Pancreas (tissue), 10 donors: ENCODE data around the gene CEP57L1. TPM values are rescaled to one million over a fixed set of nuclear protein-coding genes. Genes with fewer than 3 reads are reported as not detected.
A peak's percentile ranks its signal among the peaks of the same experiment; 100 is the strongest.

Source experiments
- ATAC-seq, 4 donors: fragments of 200-7000 bp; cut with Tn5 transposase; one replicate each; pipeline versions ENCODE4 v1.8.0 to v1.9.1; 2020; ENCODE audit warnings: mild to moderate bottlenecking in 4 of 4, moderate library complexity in 4 of 4
- DNase-seq, 6 donors: peaks; one replicate each; pipeline ENCODE4 v3.0.0-alpha.2; 2020
- FAIRE-seq: peaks from 2 replicates; lab custom pipeline; 2012; peaks lifted over from hg19 to GRCh38; lab: Jason Lieb, UNC
- H3K27ac ChIP-seq, 4 donors: fragments of 200-600 bp; sonication (generic); 1 replicate in 3 of 4; 2 replicates in 1 of 4; pipeline versions ENCODE4 v1.5.0 to v1.8.0; 2020
- H3K27me3 ChIP-seq, 4 donors: fragments of 200-600 bp; one replicate each; pipeline ENCODE4 v1.8.0; 2021
- H3K36me3 ChIP-seq, 3 donors: fragments of 200-600 bp; sonication (generic) in 1 of 3; one replicate each; pipeline versions ENCODE4 v1.5.0 to v1.8.0; 2020 to 2021
- H3K4me1 ChIP-seq, 3 donors: fragments of 200-600 bp; one replicate each; pipeline ENCODE4 v1.8.0; 2021
- H3K4me3 ChIP-seq, 4 donors: fragments of 200-600 bp; sonication (generic) in 2 of 4; one replicate each; pipeline versions ENCODE4 v1.5.0 to v1.8.0; 2020 to 2021
- H3K9me3 ChIP-seq, 4 donors: fragments of 200-600 bp; one replicate each; pipeline ENCODE4 v1.8.0; 2021
- CTCF ChIP-seq, 4 donors: fragments of 200-600 bp; sonication (generic) in 3 of 4; IDR thresholded peaks; one replicate each; pipeline versions ENCODE4 v1.5.0 to v1.8.0; 2021; ENCODE audit warnings: antibody characterized with exemption in 4 of 4
- WGBS, 2 donors: extraction: QIAGEN DNeasy Blood & Tissue Kit; methylation state at CpG; one replicate each; pipeline ENCODE4 v1.1.7; 2013; 5-methylcytosine and 5-hydroxymethylcytosine counted together
- intact Hi-C, 3 donors: fragments of 100-400 bp; cut with DNase I; formaldehyde crosslinking; loops; one replicate each; pipeline versions ENCODE4 v1.11.1 to v1.14.2; 2022
- polyA plus RNA-seq, 2 donors: library from polyadenylated mRNA; stranded (reverse); fragments of 200-250 nt; gene quantifications; one replicate each; pipeline ENCODE4 v1.2.3, GENCODE V29; 2013
- total RNA-seq, 6 donors: library from RNA; stranded (reverse); fragmentation: NEBNext Ultra II Directional in 4 of 6; extraction: Animal tissue kit (Norgen Biotek cat#: 25700) in 4 of 6; gene quantifications; one replicate each; pipeline versions ENCODE4 v1.2.1 to v1.2.4, GENCODE V29; 2021 to 2023
- donor health status: healthy with polysubstance abuse.
- donor health status: DM: no; HTN: no; CAD: no; lungs with moderate emphysema.
- donor health status: DM: no; HTN: no; CAD: no.
- donor health status: control.
- donor health status: control.
- donor health status: Bipolar disorder and iron deficiency.
- donor health status: DM: yes; HTN: yes; CAD: no.
- donor health status: DM: no; HTN: no; CAD: no.
- donor health status: DM: no; HTN: no; CAD: no.
- donor health status: DM: yes; HTN: yes; CAD: no.

CEP57L1 gene
- total and polyA plus RNA-seq, 8 donors = 3.7 to 7.0 (median 4.4) TPM

- WGBS, 2 donors = 34 to 48% methylated on average over 6 of the region's 6 CpGs
- H3K27ac ChIP-seq = no peak overlapping the region
- no peaks in the 10 kb centered on the region for H3K36me3 ChIP-seq
- no peak for DNase-seq
- ATAC-seq = no peak
- no peaks in the 10 kb centered on the region for H3K27me3 ChIP-seq
- TF ChIP-seq CTCF (IDR thresholded peaks at IDR 0.05) = no peak
- intact Hi-C loops = no loop called here
- no peaks in the 10 kb centered on the region for H3K9me3 ChIP-seq
- peaks cover 0 to 16% (median 16%) of the 10 kb centered on the region in 3 donors for H3K4me1 ChIP-seq
- FAIRE-seq = no peak
- H3K4me3 ChIP-seq = peak overlapping the region in 3 of 4 donors; percentile 46 to 69 (median 66)
Measured at GRCh38 chr6:109096208-109096607, 901 bp downstream of the CEP57L1 start.

GRCh38 chr6:109097661-109098060, 2.4 kb downstream of the CEP57L1 start:
- intact Hi-C loops = no loop called here
- Histone ChIP-seq H3K27me3 (no peaks in the 10 kb centered on the region), H3K4me3 (no peak overlapping the region), H3K9me3 (no peaks in the 10 kb centered on the region), H3K4me1 (peaks cover 0 to 8% (median 1%) of the 10 kb centered on the region in 3 donors), H3K36me3 (no peaks in the 10 kb centered on the region), H3K27ac (no peak overlapping the region)
- FAIRE-seq (no peak), ATAC-seq (no peak), DNase-seq (no peak)
- no peak for TF ChIP-seq CTCF (IDR thresholded peaks at IDR 0.05)
- WGBS, 2 donors = 96 to 100% methylated on average over 1 of the region's 1 CpG

GRCh38 chr6:109102762-109103161, 7.5 kb downstream of the CEP57L1 start:
- intact Hi-C loops = no loop called here
- H3K9me3 ChIP-seq = no peaks in the 10 kb centered on the region
- H3K4me1 ChIP-seq = no peaks in the 10 kb centered on the region
- no peaks in the 10 kb centered on the region for H3K27me3 ChIP-seq
- H3K36me3 ChIP-seq = no peaks in the 10 kb centered on the region
- no peak overlapping the region for H3K4me3 ChIP-seq
- no peak overlapping the region for H3K27ac ChIP-seq
- FAIRE-seq = no peak
- TF ChIP-seq CTCF (IDR thresholded peaks at IDR 0.05) = no peak
- no peak for DNase-seq
- no peak for ATAC-seq
- 37 to 43% methylated on average over 1 of the region's 1 CpG for WGBS, 2 donors

GRCh38 chr6:109103942-109104341, 8.6 kb downstream of the CEP57L1 start:
- no peak overlapping the region for H3K27ac ChIP-seq
- H3K9me3 ChIP-seq = no peaks in the 10 kb centered on the region
- intact Hi-C loops = no loop called here
- FAIRE-seq = no peak
- H3K36me3 ChIP-seq = no peaks in the 10 kb centered on the region
- no peak overlapping the region for H3K4me3 ChIP-seq
- H3K27me3 ChIP-seq = no peaks in the 10 kb centered on the region
- no peak for DNase-seq
- no peak for TF ChIP-seq CTCF (IDR thresholded peaks at IDR 0.05)
- ATAC-seq = no peak
- H3K4me1 ChIP-seq = no peaks in the 10 kb centered on the region

GRCh38 chr6:109104512-109104911, 9.2 kb downstream of the CEP57L1 start:
- H3K36me3 ChIP-seq = no peaks in the 10 kb centered on the region
- no peak for DNase-seq
- WGBS, 2 donors = 91 to 93% methylated on average over 3 of the region's 3 CpGs
- H3K9me3 ChIP-seq = no peaks in the 10 kb centered on the region
- no peak overlapping the region for H3K27ac ChIP-seq
- H3K4me3 ChIP-seq = no peak overlapping the region
- TF ChIP-seq CTCF (IDR thresholded peaks at IDR 0.05) = no peak
- H3K27me3 ChIP-seq = no peaks in the 10 kb centered on the region
- intact Hi-C loops = no loop called here
- no peaks in the 10 kb centered on the region for H3K4me1 ChIP-seq
- no peak for FAIRE-seq
- no peak for ATAC-seq
